Loucy (cell line): ENCODE results near the gene CLEC16A.

Experiments
- H2AFZ ChIP-seq: fragments of 200-600 bp; sonication (generic); 2 replicates; pipeline ENCODE4 v1.6.0; 2016; ENCODE audit warnings: antibody characterized with exemption, mild to moderate bottlenecking, low read length, moderate library complexity
- H3F3A ChIP-seq: fragments of 200-600 bp; 2 replicates; pipeline ENCODE4 v1.6.0; 2016; ENCODE audit warnings: antibody characterized with exemption, low read depth, mild to moderate bottlenecking
- H3K27me3 ChIP-seq: fragments of 200-600 bp; sonication (generic); 2 replicates; pipeline ENCODE4 v1.6.1; 2014; ENCODE audit warnings: low read length, mild to moderate bottlenecking; ENCODE audit not compliant: insufficient read depth, poor library complexity, severe bottlenecking
- H3K36me3 ChIP-seq: fragments of 200-600 bp; sonication (generic); 2 replicates; pipeline ENCODE4 v1.6.1; 2016; ENCODE audit warnings: low read length; ENCODE audit not compliant: insufficient read depth
- H3K4me1 ChIP-seq: fragments of 200-600 bp; sonication (generic); 2 replicates; pipeline ENCODE4 v1.5.1; 2014; ENCODE audit warnings: low read length, mild to moderate bottlenecking; ENCODE audit not compliant: insufficient read depth, poor library complexity, severe bottlenecking
- H3K4me2 ChIP-seq: fragments of 200-600 bp; sonication (generic); 2 replicates; pipeline ENCODE4 v1.6.0; 2014; ENCODE audit warnings: antibody characterized with exemption, low read length, low read depth, mild to moderate bottlenecking; ENCODE audit not compliant: poor library complexity, severe bottlenecking
- H3K4me3 ChIP-seq: fragments of 200-600 bp; sonication (generic); 2 replicates; pipeline ENCODE4 v1.5.1; 2014; ENCODE audit warnings: low read length, mild to moderate bottlenecking, mixed read lengths; ENCODE audit not compliant: poor library complexity, severe bottlenecking
- H3K79me2 ChIP-seq: fragments of 200-600 bp; sonication (generic); 2 replicates; pipeline ENCODE4 v1.6.1; 2014; ENCODE audit warnings: low read length; ENCODE audit not compliant: insufficient read depth
- H3K9ac ChIP-seq: fragments of 200-600 bp; sonication (generic); 2 replicates; pipeline ENCODE4 v1.6.0; 2014; ENCODE audit warnings: mild to moderate bottlenecking, low read depth, low read length, moderate library complexity; ENCODE audit not compliant: poor library complexity, severe bottlenecking
- H3K9me2 ChIP-seq: fragments of 200-600 bp; sonication (generic); replicated peaks from 2 replicates; pipeline ENCODE4 v1.6.1; 2016; ENCODE audit warnings: low read depth, low read length, mixed read lengths
- H3K9me3 ChIP-seq: fragments of 200-600 bp; sonication (generic); 2 replicates; pipeline ENCODE4 v1.6.1; 2014; ENCODE audit warnings: mild to moderate bottlenecking, antibody characterized with exemption, low read length, low read depth; ENCODE audit not compliant: insufficient read depth
- H4K20me1 ChIP-seq: fragments of 200-600 bp; sonication (generic); 2 replicates; pipeline ENCODE4 v1.6.0; 2014; ENCODE audit warnings: antibody characterized with exemption, low read length, mild to moderate bottlenecking; ENCODE audit not compliant: insufficient read depth, poor library complexity, severe bottlenecking
- EZH2phosphoT487 ChIP-seq: fragments of 200-600 bp; IDR thresholded peaks from 2 replicates; pipeline ENCODE4 v1.6.1; 2018; ENCODE audit warnings: antibody characterized with exemption, mild to moderate bottlenecking, moderate library complexity, borderline replicate concordance
- TF ChIP-seq, protein P1 (sequence below): fragments of 200-600 bp; sonication (generic); conservative IDR thresholded peaks from 2 replicates; pipeline ENCODE4 v1.5.1; 2014; ENCODE audit warnings: mild to moderate bottlenecking, antibody characterized with exemption, low read length

CLEC16A gene

DNA sequence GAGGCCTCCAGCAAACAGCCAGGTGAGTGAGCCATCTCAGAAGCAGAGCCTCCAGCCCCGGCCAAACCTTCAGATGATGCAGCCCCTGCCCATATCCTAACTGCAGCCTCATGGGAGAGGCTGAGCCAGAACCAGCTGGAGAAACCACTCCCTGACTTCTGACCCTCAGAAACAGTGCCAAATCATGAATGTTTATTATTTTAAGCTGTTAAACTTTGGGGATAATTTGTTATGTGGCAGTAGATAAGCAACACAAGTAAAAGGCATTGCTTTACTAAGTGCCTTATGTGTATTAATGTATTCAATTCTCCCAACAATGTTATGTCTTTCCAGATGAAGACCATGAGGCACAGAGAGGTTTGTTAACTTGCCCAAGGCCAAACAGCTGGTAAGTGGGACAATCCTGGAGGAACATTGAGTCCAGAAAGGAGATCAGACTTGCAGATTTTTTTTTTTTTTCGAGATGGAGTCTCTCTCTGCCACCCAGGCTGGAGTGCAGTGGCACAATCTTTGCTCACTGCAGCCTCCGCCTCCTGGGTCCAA lies 252.0 kb downstream of the CLEC16A start:
- Histone ChIP-seq H3K9me3 (no peaks in the 10 kb centered on the region), H3K4me1 (peaks cover under 1% of the 10 kb centered on the region), H4K20me1 (no peaks in the 10 kb centered on the region), H3K9me2 (no peaks in the 10 kb centered on the region), H3K79me2 (no peaks in the 10 kb centered on the region), H3K9ac (no peak overlapping the region), H3K4me2 (no peak overlapping the region), H2AFZ (no peak overlapping the region), H3K4me3 (no peak overlapping the region), H3F3A (no peaks in the 10 kb centered on the region), H3K36me3 (no peaks in the 10 kb centered on the region), H3K27me3 (no peaks in the 10 kb centered on the region)
- no peak for TF ChIP-seq EZH2phosphoT487
- TF ChIP-seq, protein P1, sequence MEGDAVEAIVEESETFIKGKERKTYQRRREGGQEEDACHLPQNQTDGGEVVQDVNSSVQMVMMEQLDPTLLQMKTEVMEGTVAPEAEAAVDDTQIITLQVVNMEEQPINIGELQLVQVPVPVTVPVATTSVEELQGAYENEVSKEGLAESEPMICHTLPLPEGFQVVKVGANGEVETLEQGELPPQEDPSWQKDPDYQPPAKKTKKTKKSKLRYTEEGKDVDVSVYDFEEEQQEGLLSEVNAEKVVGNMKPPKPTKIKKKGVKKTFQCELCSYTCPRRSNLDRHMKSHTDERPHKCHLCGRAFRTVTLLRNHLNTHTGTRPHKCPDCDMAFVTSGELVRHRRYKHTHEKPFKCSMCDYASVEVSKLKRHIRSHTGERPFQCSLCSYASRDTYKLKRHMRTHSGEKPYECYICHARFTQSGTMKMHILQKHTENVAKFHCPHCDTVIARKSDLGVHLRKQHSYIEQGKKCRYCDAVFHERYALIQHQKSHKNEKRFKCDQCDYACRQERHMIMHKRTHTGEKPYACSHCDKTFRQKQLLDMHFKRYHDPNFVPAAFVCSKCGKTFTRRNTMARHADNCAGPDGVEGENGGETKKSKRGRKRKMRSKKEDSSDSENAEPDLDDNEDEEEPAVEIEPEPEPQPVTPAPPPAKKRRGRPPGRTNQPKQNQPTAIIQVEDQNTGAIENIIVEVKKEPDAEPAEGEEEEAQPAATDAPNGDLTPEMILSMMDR = no peak

DNA sequence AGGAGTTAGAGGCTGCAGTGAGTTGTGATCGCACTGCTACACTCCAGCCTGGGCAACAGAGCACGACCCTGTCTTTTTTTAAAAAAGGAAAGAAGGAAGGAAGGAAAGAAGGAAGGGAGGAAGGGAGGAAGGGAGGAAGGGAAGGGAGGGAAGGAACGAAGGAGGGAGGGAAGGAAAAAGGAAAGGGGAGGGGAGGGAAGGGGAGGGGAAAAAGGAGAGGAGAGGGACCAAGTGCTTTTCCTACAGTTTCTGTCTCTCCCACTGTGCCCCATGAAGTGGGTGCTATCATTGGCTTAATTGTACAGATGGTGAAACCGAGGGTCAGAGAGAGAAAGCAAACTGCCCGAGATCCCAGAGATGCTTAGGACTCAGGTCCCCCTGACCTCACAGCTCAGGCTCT lies 254.0 kb downstream of the CLEC16A start:
- H3K9me3 ChIP-seq = no peaks in the 10 kb centered on the region
- no peaks in the 10 kb centered on the region for H4K20me1 ChIP-seq
- H3K9ac ChIP-seq = no peak overlapping the region
- no peak overlapping the region for H3K4me2 ChIP-seq
- H3K36me3 ChIP-seq = no peaks in the 10 kb centered on the region
- no peak for TF ChIP-seq EZH2phosphoT487
- TF ChIP-seq, protein P1 = no peak
- no peaks in the 10 kb centered on the region for H3F3A ChIP-seq
- H2AFZ ChIP-seq = no peak overlapping the region
- no peaks in the 10 kb centered on the region for H3K9me2 ChIP-seq
- H3K4me3 ChIP-seq = no peak overlapping the region
- no peaks in the 10 kb centered on the region for H3K79me2 ChIP-seq
- H3K27me3 ChIP-seq = no peaks in the 10 kb centered on the region
- H3K4me1 ChIP-seq = peaks cover 15% of the 10 kb centered on the region

DNA sequence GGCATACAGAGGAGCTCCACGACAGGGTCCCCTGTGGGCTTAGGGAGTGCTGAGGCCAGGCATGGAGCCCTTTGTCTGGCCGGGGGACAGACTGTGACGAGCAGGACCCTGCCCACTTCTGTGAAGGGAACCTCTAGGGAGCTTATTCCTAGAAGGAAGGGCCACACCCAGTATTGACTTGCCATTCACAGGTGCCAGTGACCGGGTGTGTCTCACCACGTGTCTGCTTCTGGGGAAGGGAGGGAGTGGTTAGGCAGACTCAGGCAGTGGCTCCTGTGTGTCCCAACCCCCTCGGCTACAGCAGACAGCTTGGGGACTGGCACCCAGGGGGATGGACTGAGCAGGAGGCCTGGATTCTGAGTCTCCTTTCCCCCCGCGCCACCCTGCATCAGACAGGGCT lies 254.5 kb downstream of the CLEC16A start:
- no peak overlapping the region for H3K4me3 ChIP-seq
- H2AFZ ChIP-seq = no peak overlapping the region
- H3F3A ChIP-seq = no peaks in the 10 kb centered on the region
- no peak overlapping the region for H3K9ac ChIP-seq
- H4K20me1 ChIP-seq = no peaks in the 10 kb centered on the region
- no peak overlapping the region for H3K4me2 ChIP-seq
- H3K4me1 ChIP-seq = peaks cover 15% of the 10 kb centered on the region
- H3K79me2 ChIP-seq = no peaks in the 10 kb centered on the region
- no peaks in the 10 kb centered on the region for H3K9me3 ChIP-seq
- H3K9me2 ChIP-seq = no peaks in the 10 kb centered on the region
- no peaks in the 10 kb centered on the region for H3K36me3 ChIP-seq
- TF ChIP-seq EZH2phosphoT487 = no peak
- TF ChIP-seq, protein P1 = no peak
- H3K27me3 ChIP-seq = no peaks in the 10 kb centered on the region
